NOMO-1 (cell line): ENCODE results near the gene GRIK2.

Experiments used
- DNase-seq, 2 experiments: peaks; one replicate each; lab custom pipeline; 2025; ENCODE audit not compliant: unreplicated experiment in 2 of 2; lab: John Stamatoyannopoulos, UW

GRIK2 gene

DNA sequence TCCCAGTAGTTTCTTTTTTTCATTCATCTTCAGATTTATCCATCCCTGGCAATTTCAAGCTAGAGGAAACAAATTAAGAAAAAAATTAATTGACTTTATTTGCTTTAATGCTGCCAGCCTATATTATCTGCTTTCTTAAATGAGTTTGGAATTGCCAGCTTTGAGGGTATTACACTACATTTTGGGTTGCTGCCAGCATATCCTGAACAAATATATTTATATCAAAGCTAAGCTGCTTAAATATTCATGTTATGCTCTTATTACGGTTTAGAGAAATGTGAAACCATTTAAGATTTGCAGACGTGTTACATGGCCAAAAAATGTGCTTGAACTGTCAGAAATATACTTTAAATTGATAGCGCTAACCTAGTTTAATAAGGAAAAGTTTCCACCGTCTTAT, 59.7 kb downstream of the GRIK2 start:
- DNase-seq = no peak

DNA sequence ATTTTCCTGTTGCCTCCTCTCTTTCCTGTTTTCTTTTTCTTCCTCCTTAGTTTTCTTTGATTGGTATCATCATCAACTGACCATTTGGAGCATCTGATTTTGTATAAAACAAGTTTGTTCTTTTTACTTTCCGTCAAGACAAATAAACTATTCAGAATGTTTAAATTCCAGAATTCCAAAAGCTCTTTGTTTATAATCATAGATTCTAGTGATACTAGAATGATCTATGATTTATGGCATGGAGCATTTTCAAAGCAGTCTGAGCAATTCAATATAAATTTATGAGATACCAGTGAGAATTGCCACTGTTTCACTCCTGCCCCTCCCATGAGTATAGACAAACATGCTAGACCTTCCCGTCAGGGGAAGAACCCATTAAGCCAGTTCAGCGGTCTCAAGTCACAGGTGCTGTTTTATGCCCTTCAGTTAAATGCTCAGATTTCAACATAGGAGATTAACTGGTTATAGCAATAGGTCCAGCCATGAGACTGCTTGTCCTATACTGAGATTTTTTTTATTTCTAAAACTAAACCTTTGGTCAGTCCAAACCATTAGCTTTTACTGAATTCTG, 60.7 kb downstream of the GRIK2 start:
- no peak for DNase-seq

DNA sequence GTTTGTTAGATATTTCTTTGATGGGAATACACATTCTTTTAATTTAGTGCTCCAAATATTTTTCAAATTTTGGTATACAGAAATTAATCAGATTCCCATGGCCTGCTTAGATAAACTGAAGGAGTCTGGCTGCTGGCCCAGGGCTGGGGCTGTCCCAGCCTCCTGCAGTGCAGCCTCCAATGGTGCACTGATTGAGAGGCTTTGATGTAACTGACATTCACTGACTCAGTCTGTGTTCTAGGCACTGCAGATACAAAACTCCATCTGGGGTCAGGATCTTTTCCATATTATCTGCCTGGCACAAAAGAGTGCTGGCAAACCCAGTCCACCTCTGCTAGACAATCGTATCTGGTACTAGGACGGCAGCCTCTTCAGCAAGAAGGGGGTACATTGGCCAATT, 64.8 kb downstream of the GRIK2 start:
- DNase-seq = no peak

DNA sequence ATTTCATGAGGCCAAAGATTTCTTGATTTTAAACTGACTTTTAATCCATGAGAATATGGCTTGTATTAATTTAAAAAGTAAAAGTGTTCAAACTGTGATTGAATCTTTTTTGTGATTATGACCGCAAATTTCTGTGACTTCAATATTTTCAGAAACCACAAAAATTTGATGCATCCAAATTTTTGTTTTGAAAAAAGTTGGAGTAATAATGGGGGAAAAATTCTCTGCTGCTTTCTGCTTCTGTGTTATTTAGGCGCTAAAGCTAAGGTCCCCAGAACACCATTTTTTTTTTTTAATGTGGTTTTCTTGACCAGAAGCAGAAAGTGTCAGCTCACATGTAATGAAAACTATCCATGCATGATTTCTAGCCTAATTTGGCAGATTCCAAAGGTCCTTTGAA, 65.3 kb downstream of the GRIK2 start:
- no peak for DNase-seq

GRCh38 chr6:101462576-101462975, 69.1 kb downstream of the GRIK2 start:
- no peak for DNase-seq

GRCh38 chr6:101465863-101466262, 72.4 kb downstream of the GRIK2 start:
- no peak for DNase-seq

DNA sequence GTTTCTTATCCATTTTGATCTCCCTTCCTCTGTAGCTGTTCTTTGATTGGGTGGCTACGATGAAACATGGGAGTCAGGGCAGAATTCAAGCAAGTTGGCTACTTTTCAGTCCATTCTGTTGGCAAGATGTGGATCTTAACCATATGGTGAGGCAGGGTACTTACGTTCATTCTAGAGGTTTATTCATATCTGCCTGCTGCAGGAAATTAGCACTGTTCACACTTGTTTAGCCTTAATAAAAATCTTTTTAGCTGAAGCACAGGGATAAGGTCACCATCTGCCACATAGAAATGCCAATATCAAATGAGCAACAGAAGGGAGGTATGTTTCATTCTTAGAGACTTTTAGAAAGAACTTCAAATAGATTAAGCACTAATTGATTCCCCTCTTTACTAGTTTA, 83.9 kb downstream of the GRIK2 start:
- DNase-seq = no peak

DNA sequence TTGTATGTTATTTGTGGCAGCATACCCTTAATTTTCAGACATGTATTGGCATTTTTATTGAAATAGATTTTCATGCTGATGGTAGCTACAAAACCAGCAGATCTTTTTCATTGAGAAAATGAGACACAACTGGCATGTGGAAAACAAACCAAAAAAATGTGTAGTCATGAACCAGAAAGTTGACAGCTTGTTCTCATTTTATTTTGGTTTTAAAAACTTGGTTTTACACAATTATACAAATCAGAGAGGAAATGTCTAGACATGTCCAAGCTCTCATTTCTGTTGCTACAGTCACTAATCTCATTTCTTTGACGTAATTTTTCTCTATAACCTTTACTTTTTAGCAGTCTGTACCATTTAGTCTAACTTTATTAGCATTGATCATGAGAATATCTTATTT, 85.4 kb downstream of the GRIK2 start:
- no peak for DNase-seq

DNA sequence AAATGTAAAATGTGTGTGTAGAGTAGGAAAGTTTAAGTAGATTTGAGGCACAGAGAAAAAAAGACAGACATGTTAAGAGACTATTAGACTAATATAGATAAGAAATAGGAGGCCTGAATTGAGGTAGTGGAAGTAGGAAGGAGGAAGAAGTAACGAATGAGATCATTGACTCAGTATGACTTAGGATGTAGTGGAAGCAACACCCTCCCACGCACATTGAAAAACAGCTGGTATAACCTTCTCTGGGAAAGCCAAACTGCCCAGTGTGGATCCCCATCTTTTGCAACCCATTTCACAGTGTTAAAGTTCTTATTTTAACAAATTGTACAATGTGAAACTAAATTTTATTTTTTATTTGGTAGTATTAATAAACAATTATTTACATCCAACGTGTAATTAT, 89.1 kb downstream of the GRIK2 start:
- no peak for DNase-seq

DNA sequence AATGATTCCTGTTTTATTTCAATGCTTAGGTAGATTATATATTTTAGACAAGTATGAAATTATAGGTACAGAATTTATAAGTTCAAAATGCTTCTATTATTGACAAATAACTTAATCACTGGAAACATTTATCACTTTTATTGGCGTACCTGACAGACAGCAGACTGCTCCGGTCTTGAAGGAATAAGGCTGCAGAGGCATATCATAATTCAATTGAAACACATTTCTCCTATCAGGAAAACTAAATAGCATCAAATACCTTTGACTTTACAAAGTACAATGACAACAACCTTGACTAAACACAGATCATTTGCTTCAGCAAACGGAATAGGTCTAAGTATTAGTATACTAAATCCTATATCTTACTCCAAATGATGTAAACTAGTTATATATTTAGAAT, 91.3 kb downstream of the GRIK2 start:
- no peak for DNase-seq

GRCh38 chr6:101486124-101486523, 92.6 kb downstream of the GRIK2 start:
- DNase-seq = no peak

GRCh38 chr6:101486726-101487125, 93.2 kb downstream of the GRIK2 start:
- no peak for DNase-seq

GRCh38 chr6:101489456-101489855, 95.9 kb downstream of the GRIK2 start:
- DNase-seq = no peak

DNA sequence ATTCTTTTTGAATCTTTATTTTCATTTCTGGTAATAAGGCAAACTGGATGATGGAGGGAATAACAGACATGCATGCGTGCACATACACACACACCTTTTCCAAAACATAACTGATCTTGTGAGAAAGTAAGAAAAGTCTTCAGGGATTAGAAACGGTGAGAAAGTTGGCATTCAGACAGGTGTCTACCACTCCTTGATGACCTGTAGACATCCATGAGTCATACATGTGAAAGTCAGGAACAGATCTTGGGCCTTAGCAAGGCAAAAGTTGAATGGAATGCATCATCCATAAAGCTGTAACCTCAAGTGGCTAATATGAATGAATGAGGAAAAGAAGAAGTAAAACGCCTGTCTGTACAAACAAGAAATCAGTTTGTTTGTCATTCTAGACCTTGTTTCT, 97.3 kb downstream of the GRIK2 start:
- no peak for DNase-seq

- no peak for DNase-seq
Observed at GRCh38 chr6:101502818-101503217, 109.3 kb downstream of the GRIK2 start.

- no peak for DNase-seq
Observed at GRCh38 chr6:101509536-101509935, 116.0 kb downstream of the GRIK2 start.

DNA sequence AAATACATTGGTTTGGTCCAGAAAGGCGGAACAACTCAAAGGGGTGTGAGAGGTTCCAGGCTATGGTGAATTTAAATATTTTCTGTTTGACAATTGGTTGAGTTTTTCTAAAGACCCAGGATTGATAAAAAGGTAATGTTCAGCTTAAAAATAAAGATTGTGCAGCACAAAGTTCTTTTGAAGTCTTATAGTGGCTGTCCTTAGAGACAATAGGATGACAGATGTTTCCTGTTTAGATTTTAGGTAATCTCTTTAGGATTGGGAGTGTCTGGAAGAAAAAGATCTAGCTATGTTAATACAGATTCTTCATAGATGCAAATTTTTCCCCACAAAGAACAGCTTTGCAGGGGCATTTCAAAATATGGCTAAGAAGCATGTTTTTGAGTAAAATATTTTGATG, 119.7 kb downstream of the GRIK2 start:
- DNase-seq = no peak

- DNase-seq = no peak
Observed at GRCh38 chr6:101516578-101516977, 123.1 kb downstream of the GRIK2 start.

DNA sequence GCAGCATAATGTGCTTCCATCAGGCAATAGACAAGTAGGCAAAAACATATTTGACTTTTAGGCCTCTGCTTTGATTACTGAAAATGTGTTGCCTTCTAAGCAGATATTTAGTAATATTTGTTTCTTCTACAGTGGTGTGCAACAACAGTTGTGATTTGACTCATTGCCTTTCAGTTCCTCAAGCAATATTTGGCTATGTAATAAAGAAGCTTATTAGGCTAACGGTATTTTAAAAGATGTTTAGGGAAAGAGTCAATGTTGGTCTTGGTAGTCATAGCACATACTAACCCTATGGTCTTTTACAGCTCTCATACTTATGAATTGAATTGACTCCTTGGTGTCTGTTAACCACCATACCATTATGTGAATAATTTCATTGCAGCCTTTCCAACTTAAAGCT, 124.1 kb downstream of the GRIK2 start:
- DNase-seq = no peak

GRCh38 chr6:101522254-101522653, 128.7 kb downstream of the GRIK2 start:
- DNase-seq = no peak

GRCh38 chr6:101527467-101527866, 134.0 kb downstream of the GRIK2 start:
- DNase-seq = no peak

GRCh38 chr6:101528801-101529200, 135.3 kb downstream of the GRIK2 start:
- DNase-seq = no peak

GRCh38 chr6:101531538-101531937, 138.0 kb downstream of the GRIK2 start:
- no peak for DNase-seq
